H1 (cell line): ENCODE data around the gene IQCH. TPM values are rescaled to one million over a fixed set of nuclear protein-coding genes. Genes with fewer than 3 reads are reported as not detected.
A peak's percentile ranks its signal among the peaks of the same experiment; 100 is the strongest.

Experiments
- CTCF ChIA-PET: fragments of 300-600 bp; sonication (Branson Sonifier 250); formaldehyde crosslinking; loops from one replicate; lab custom pipeline; 2021; ENCODE audit not compliant: partially characterized antibody; lab: Charles Lee
- POLR2A ChIA-PET: fragments of 300-600 bp; sonication (Branson Sonifier 250); formaldehyde crosslinking; loops from one replicate; lab custom pipeline; 2021; ENCODE audit warnings: inconsistent platforms; ENCODE audit not compliant: partially characterized antibody; lab: Charles Lee
- DNase-seq, 2 experiments: peaks; one replicate each; pipeline versions ENCODE4 v3.0.0 to v3.0.0-alpha.2; 2010 to 2022; ENCODE audit warnings: low spot score in 2 of 2, low read depth in 1 of 2, mixed read lengths in 1 of 2
- FAIRE-seq: peaks from 2 replicates; lab custom pipeline; 2011; peaks lifted over from hg19 to GRCh38; lab: Jason Lieb, UNC
- H2AFZ ChIP-seq: 2 replicates; pipeline ENCODE4 v1.8.1; 2012; ENCODE audit warnings: low read length, inconsistent platforms
- H2AK5ac ChIP-seq: 2 replicates; pipeline ENCODE4 v1.6.1; 2013; ENCODE audit warnings: low read depth, low read length
- H2BK120ac ChIP-seq: replicated peaks from 2 replicates; pipeline ENCODE3; 2013; ENCODE audit warnings: low read depth, low read length, inconsistent platforms
- H2BK12ac ChIP-seq: 2 replicates; pipeline ENCODE4 v1.6.1; 2013; ENCODE audit warnings: low read depth, low read length
- H2BK15ac ChIP-seq: 2 replicates; pipeline ENCODE4 v1.6.1; 2013; ENCODE audit warnings: low read length
- H2BK20ac ChIP-seq: 2 replicates; pipeline ENCODE4 v1.6.1; 2013; ENCODE audit warnings: low read length
- H2BK5ac ChIP-seq: 2 replicates; pipeline ENCODE4 v1.6.1; 2013; ENCODE audit warnings: low read depth, low read length
- H3K14ac ChIP-seq: 2 replicates; pipeline ENCODE4 v1.6.1; 2013; ENCODE audit warnings: inconsistent platforms; ENCODE audit not compliant: insufficient read length
- H3K18ac ChIP-seq: 2 replicates; pipeline ENCODE4 v1.6.1; 2013; ENCODE audit warnings: low read length; ENCODE audit errors: extremely low read depth
- H3K23ac ChIP-seq: 2 replicates; pipeline ENCODE4 v1.6.1; 2013; ENCODE audit warnings: inconsistent platforms; ENCODE audit not compliant: insufficient read length
- H3K23me2 ChIP-seq: 2 replicates; pipeline ENCODE4 v1.6.1; 2013; ENCODE audit warnings: low read depth, low read length
- H3K27ac ChIP-seq: 2 replicates; pipeline ENCODE4 v1.6.1; 2011; ENCODE audit warnings: low read depth, low read length, inconsistent platforms
- H3K27me3 ChIP-seq, 4 experiments: replicated peaks in 1 of 4; 1 replicate in 1 of 4; 2 replicates in 3 of 4; pipeline versions ENCODE4 v1.6.1 to v1.8.1; 2011 to 2013; ENCODE audit warnings: low read length in 3 of 4, mild to moderate bottlenecking in 3 of 4, inconsistent platforms in 2 of 4, mixed read lengths in 2 of 4, moderate library complexity in 1 of 4; ENCODE audit not compliant: control insufficient read depth in 3 of 4, insufficient read depth in 3 of 4; ENCODE audit errors: extremely low read depth in 1 of 4
- H3K36me3 ChIP-seq, 4 experiments: 2 replicates each; pipeline versions ENCODE4 v1.6.1 to v1.8.1; 2011 to 2013; ENCODE audit warnings: mild to moderate bottlenecking in 4 of 4, low read length in 3 of 4, moderate library complexity in 2 of 4, control low read depth in 1 of 4, inconsistent platforms in 1 of 4; ENCODE audit not compliant: insufficient read depth in 4 of 4, control insufficient read depth in 2 of 4
- H3K4ac ChIP-seq: replicated peaks from 2 replicates; pipeline ENCODE3; 2013; ENCODE audit warnings: low read length, low read depth, mixed read lengths, inconsistent platforms; ENCODE audit not compliant: insufficient read length
- H3K4me1 ChIP-seq, 4 experiments: replicated peaks in 1 of 4; 1 replicate in 1 of 4; 2 replicates in 3 of 4; pipeline versions ENCODE4 v1.6.1 to v1.8.1; 2011 to 2013; ENCODE audit warnings: low read length in 3 of 4, inconsistent platforms in 2 of 4, mixed read lengths in 1 of 4; ENCODE audit not compliant: insufficient read depth in 4 of 4, control insufficient read depth in 3 of 4
- H3K4me2 ChIP-seq, 2 experiments: 2 replicates each; pipeline versions ENCODE4 v1.6.1 to v1.8.1; 2011 to 2013; ENCODE audit warnings: low read depth in 2 of 2, low read length in 2 of 2, control low read depth in 1 of 2, inconsistent platforms in 1 of 2, mild to moderate bottlenecking in 1 of 2; ENCODE audit not compliant: insufficient read depth in 1 of 2
- H3K4me3 ChIP-seq, 4 experiments: fragments of 200-600, 300-600 bp in 1 of 4; sonication (generic), shearing (Covaris generic), sonication (Bioruptor Twin) in 1 of 4; 2 replicates each; pipeline versions ENCODE4 v1.5.1 to v1.8.1; 2011 to 2016; ENCODE audit warnings: low read length in 4 of 4, low read depth in 3 of 4, control low read depth in 2 of 4, inconsistent platforms in 2 of 4, mild to moderate bottlenecking in 2 of 4, mixed read lengths in 1 of 4, moderate library complexity in 1 of 4; ENCODE audit not compliant: insufficient read depth in 2 of 4; ENCODE audit errors: extremely low read depth in 1 of 4
- H3K56ac ChIP-seq: replicated peaks from 2 replicates; pipeline ENCODE3; 2013; ENCODE audit warnings: low read depth, mild to moderate bottlenecking, mixed read lengths, low read length, inconsistent platforms; ENCODE audit not compliant: insufficient read length
- H3K79me1 ChIP-seq: 2 replicates; pipeline ENCODE4 v1.6.1; 2013; ENCODE audit warnings: low read depth, low read length, control low read depth
- H3K79me2 ChIP-seq, 2 experiments: 2 replicates each; pipeline versions ENCODE4 v1.6.1 to v1.8.1; 2012 to 2013; ENCODE audit warnings: low read length in 2 of 2, mild to moderate bottlenecking in 2 of 2, inconsistent platforms in 1 of 2; ENCODE audit not compliant: insufficient read depth in 2 of 2, control insufficient read depth in 1 of 2
- H3K9ac ChIP-seq, 4 experiments: replicated peaks in 1 of 4; 1 replicate in 1 of 4; 2 replicates in 3 of 4; pipeline versions ENCODE4 v1.6.1 to v1.8.1; 2011 to 2013; ENCODE audit warnings: low read depth in 3 of 4, low read length in 3 of 4, control low read depth in 2 of 4, mild to moderate bottlenecking in 2 of 4, moderate library complexity in 2 of 4, inconsistent platforms in 1 of 4; ENCODE audit errors: extremely low read depth in 1 of 4
- H3K9me3 ChIP-seq, 2 experiments: 2 replicates each; pipeline versions ENCODE4 v1.6.1 to v1.8.1; 2012 to 2013; ENCODE audit warnings: mild to moderate bottlenecking in 2 of 2, moderate library complexity in 2 of 2, control low read depth in 1 of 2, inconsistent platforms in 1 of 2, low read depth in 1 of 2, low read length in 1 of 2, mixed read lengths in 1 of 2; ENCODE audit not compliant: insufficient read depth in 2 of 2
- H4K20me1 ChIP-seq, 2 experiments: replicated peaks in 1 of 2; 2 replicates each; pipeline versions ENCODE3 to v1.8.1; 2011 to 2013; ENCODE audit warnings: inconsistent platforms in 2 of 2, low read length in 2 of 2, mild to moderate bottlenecking in 1 of 2; ENCODE audit not compliant: insufficient read depth in 2 of 2, control insufficient read depth in 1 of 2
- H4K5ac ChIP-seq: 2 replicates; pipeline ENCODE4 v1.6.1; 2013; ENCODE audit warnings: low read length, low read depth, mixed read lengths, inconsistent platforms; ENCODE audit not compliant: insufficient read length
- H4K8ac ChIP-seq: 2 replicates; pipeline ENCODE4 v1.8.0; 2013; ENCODE audit warnings: mild to moderate bottlenecking, moderate library complexity, low read length, inconsistent platforms; ENCODE audit not compliant: insufficient read depth; ENCODE audit errors: extremely low read depth
- H4K91ac ChIP-seq: replicated peaks from 2 replicates; pipeline ENCODE3; 2013; ENCODE audit warnings: low read length, mixed read lengths, inconsistent platforms; ENCODE audit not compliant: insufficient read length
- ASH2L ChIP-seq: fragments of 200-600, 300-600 bp; sonication (generic); IDR thresholded peaks from one replicate; pipeline ENCODE4 v1.7.1; 2017; ENCODE audit warnings: low read length
- CBX8 ChIP-seq: fragments of 300-800, 300-1000 bp; sonication (generic); IDR thresholded peaks from 2 replicates; pipeline ENCODE4 v1.7.1; 2016; ENCODE audit warnings: low read depth, low read length, borderline replicate concordance
- CREB1 ChIP-seq: IDR thresholded peaks from 2 replicates; pipeline ENCODE4 v1.6.1; 2012; ENCODE audit warnings: inconsistent platforms
- EGR1 ChIP-seq: IDR thresholded peaks from 2 replicates; pipeline ENCODE4 v1.6.1; 2011; ENCODE audit warnings: low read depth, low read length, borderline replicate concordance
- HDAC6 ChIP-seq: IDR thresholded peaks from one replicate; pipeline ENCODE4 v1.7.1; 2012; ENCODE audit warnings: low read depth, mild to moderate bottlenecking, inconsistent platforms, low read length, moderate library complexity
- PHF8 ChIP-seq: fragments of 200-600 bp; sonication (generic); conservative IDR thresholded peaks from 2 replicates; pipeline ENCODE4 v1.7.1; 2012; ENCODE audit warnings: low read depth, mild to moderate bottlenecking, inconsistent platforms, low read length, moderate library complexity
- SP1 ChIP-seq: IDR thresholded peaks from 2 replicates; pipeline ENCODE4 v1.6.1; 2011; ENCODE audit warnings: low read depth, low read length
- SP2 ChIP-seq: IDR thresholded peaks from 2 replicates; pipeline ENCODE4 v1.6.1; 2012; ENCODE audit warnings: mild to moderate bottlenecking, low read length, inconsistent platforms
- TBP ChIP-seq: IDR thresholded peaks from 2 replicates; pipeline ENCODE4 v1.6.1; 2011; ENCODE audit warnings: low read depth, low read length, improper control_type of control experiment
- TCF12 ChIP-seq: IDR thresholded peaks from 2 replicates; pipeline ENCODE4 v1.6.1; 2011; ENCODE audit warnings: low read depth, mild to moderate bottlenecking, low read length
- polyA plus RNA-seq, 7 experiments: library from polyadenylated mRNA; depleted of rRNA in 3 of 7; stranded (reverse) in 5 of 7; unstranded in 2 of 7; fragments of >200 nt in 5 of 7; fragments of 200-250 nt in 2 of 7; gene quantifications; 1 replicate in 5 of 7; 2 replicates in 1 of 7; 4 replicates in 1 of 7; pipeline versions ENCODE4 v1.2.1 to v1.2.3, GENCODE V29; 2011 to 2013; ENCODE audit warnings: missing spikeins in 2 of 7, mixed read lengths in 2 of 7
- total RNA-seq: library from RNA; stranded (reverse); fragmentation: NEBNext Ultra II Directional; extraction: Animal tissue kit (Norgen Biotek cat#: 25700); gene quantifications from 2 replicates; pipeline ENCODE4 v1.2.1, GENCODE V29; 2021
- TF ChIP-seq, protein P1 (sequence below): IDR thresholded peaks from 2 replicates; pipeline ENCODE4 v1.6.1; 2012; ENCODE audit warnings: low read length, inconsistent platforms
- TF ChIP-seq, protein P2 (sequence below), 3 experiments: IDR thresholded peaks; 1 replicate in 2 of 3; 2 replicates in 1 of 3; pipeline versions ENCODE4 v1.5.1 to v1.6.1; 2011; ENCODE audit warnings: low read length in 3 of 3, mild to moderate bottlenecking in 3 of 3, inconsistent platforms in 2 of 3, low read depth in 1 of 3, moderate library complexity in 1 of 3; ENCODE audit not compliant: insufficient read depth in 1 of 3; ENCODE audit errors: control extremely low read depth in 1 of 3

IQCH gene
- total and polyA plus RNA-seq, 2 of the 8 experiments (the other 6 are each of a cell fraction or from before 2014, with no cell fraction given) = 0.60 to 1.9 TPM

DNA sequence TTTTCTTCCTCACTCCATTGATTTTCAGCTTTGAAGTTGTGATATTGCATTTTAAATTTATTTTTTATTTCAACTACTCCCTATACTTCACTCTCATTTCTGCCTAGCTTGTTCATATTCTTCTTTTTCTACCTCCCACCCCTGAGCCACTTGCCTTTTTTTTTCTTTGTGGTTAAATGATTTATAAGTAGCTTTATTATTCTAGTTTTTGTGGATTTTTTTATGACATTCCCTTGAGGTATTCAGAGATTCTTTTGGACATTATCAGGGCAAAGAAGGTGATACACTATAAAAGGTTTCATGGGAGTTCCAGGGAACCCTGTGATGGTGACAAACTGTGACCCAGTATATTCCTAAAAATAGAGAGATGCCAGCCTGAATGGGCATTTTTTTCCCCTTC lies 269.6 kb downstream of the IQCH start:
- Histone ChIP-seq H4K5ac (no peak overlapping the region), H3K4me2 (no peak overlapping the region), H3K27me3 (peaks cover 0 to 7% (median 4%) of the 10 kb centered on the region in 4 experiments; a peak in 2 of 7 replicates), H2BK12ac (no peak overlapping the region), H3K4me1 (peaks cover 0 to 10% (median 1%) of the 10 kb centered on the region in 4 experiments; a peak in 4 of 7 replicates), H3K36me3 (no peaks in the 10 kb centered on the region), H3K56ac (no peak overlapping the region), H3K14ac (no peak overlapping the region), H2BK20ac (no peak overlapping the region), H2BK120ac (peak overlapping the region; percentile 33), H4K91ac (no peak overlapping the region), H3K18ac (no peak overlapping the region), H3K27ac (no peak overlapping the region), H2BK5ac (no peak overlapping the region), H4K8ac (no peak overlapping the region), H3K23ac (no peak overlapping the region), H3K4ac (no peak overlapping the region), H3K79me1 (no peaks in the 10 kb centered on the region), H2BK15ac (no peak overlapping the region), H3K23me2 (peaks cover 15% of the 10 kb centered on the region; the same call in 1 of the 2 replicates), H3K9ac (no peak overlapping the region), H4K20me1 (no peaks in the 10 kb centered on the region), H3K4me3 (no peak overlapping the region), H3K79me2 (no peaks in the 10 kb centered on the region), H2AFZ (no peak overlapping the region), H2AK5ac (no peak overlapping the region), H3K9me3 (no peaks in the 10 kb centered on the region)
- no peak for DNase-seq
- ChIA-PET CTCF (interaction anchor here (0.7 to 1.4 kb wide), 2 partner anchors 23 to 770 kb away, joined by 3 to 4 read pairs; no protein-coding TSS in a partner anchor), POLR2A (interaction anchor here (0.7 kb wide), 1 partner anchor 444 kb away, joined by 3 read pairs; no protein-coding TSS in a partner anchor)
- no peak for FAIRE-seq
- TF ChIP-seq TBP (no peak), CREB1 (no peak), SP2 (no peak), TCF12 (no peak), HDAC6 (no peak), PHF8 (no peak), CBX8 (no peak), ASH2L (no peak), SP1 (no peak), EGR1 (no peak)
- TF ChIP-seq, protein P1, sequence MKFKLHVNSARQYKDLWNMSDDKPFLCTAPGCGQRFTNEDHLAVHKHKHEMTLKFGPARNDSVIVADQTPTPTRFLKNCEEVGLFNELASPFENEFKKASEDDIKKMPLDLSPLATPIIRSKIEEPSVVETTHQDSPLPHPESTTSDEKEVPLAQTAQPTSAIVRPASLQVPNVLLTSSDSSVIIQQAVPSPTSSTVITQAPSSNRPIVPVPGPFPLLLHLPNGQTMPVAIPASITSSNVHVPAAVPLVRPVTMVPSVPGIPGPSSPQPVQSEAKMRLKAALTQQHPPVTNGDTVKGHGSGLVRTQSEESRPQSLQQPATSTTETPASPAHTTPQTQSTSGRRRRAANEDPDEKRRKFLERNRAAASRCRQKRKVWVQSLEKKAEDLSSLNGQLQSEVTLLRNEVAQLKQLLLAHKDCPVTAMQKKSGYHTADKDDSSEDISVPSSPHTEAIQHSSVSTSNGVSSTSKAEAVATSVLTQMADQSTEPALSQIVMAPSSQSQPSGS = no peak
- TF ChIP-seq, protein P2, sequence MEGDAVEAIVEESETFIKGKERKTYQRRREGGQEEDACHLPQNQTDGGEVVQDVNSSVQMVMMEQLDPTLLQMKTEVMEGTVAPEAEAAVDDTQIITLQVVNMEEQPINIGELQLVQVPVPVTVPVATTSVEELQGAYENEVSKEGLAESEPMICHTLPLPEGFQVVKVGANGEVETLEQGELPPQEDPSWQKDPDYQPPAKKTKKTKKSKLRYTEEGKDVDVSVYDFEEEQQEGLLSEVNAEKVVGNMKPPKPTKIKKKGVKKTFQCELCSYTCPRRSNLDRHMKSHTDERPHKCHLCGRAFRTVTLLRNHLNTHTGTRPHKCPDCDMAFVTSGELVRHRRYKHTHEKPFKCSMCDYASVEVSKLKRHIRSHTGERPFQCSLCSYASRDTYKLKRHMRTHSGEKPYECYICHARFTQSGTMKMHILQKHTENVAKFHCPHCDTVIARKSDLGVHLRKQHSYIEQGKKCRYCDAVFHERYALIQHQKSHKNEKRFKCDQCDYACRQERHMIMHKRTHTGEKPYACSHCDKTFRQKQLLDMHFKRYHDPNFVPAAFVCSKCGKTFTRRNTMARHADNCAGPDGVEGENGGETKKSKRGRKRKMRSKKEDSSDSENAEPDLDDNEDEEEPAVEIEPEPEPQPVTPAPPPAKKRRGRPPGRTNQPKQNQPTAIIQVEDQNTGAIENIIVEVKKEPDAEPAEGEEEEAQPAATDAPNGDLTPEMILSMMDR (IDR thresholded peaks at IDR 0.05; ENCODE audit: control extremely low read depth in 1 of 3, insufficient read depth in 1 of 3, low read depth in 1 of 3, low read length in 3 of 3) = no peak
